NCI-H69 (cell line): ENCODE results near the gene EP300.
A peak's percentile ranks its signal among the peaks of the same experiment; 100 is the strongest.
"Not testable (repeated sequence)": the region's sequence is repeated elsewhere in the genome, so short reads cannot be mapped to it uniquely, and the experiment has no call there.

Experiments
- DNase-seq: peaks from one replicate; lab custom pipeline; 2025; lab: John Stamatoyannopoulos, UW

Gene EP300

DNA sequence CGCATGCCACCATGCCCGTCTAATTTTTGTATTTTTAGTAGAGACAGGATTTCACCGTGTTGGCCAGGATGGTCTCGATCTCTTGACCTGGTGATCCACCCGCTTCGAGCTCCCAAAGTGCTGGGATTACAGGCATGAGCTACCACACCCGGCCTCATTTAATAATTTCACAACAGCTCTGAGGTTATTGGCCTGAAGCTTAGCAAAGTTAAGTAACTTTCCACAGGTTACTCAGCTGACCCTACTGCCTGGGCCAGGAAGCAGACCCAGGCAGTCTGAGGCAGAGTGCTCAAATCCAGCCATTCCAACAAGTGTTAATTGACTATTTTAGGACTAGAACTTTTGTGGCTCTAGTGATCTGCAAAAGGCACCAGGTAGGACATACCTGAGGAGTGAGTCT, 60.5 kb downstream of the EP300 start:
- no peak for DNase-seq

DNA sequence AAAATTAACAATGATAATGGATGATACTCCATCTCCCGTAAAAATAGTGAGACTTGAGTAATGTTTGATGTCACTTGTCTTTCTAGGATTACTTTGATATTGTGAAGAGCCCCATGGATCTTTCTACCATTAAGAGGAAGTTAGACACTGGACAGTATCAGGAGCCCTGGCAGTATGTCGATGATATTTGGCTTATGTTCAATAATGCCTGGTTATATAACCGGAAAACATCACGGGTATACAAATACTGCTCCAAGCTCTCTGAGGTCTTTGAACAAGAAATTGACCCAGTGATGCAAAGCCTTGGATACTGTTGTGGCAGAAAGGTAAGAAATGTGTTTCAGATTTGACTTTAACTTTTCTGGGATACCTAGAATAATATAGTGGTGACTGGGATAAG, 64.7 kb downstream of the EP300 start:
- no peak for DNase-seq

GRCh38 chr22:41169157-41169556, 76.8 kb downstream of the EP300 start:
- DNase-seq, result no peak

DNA sequence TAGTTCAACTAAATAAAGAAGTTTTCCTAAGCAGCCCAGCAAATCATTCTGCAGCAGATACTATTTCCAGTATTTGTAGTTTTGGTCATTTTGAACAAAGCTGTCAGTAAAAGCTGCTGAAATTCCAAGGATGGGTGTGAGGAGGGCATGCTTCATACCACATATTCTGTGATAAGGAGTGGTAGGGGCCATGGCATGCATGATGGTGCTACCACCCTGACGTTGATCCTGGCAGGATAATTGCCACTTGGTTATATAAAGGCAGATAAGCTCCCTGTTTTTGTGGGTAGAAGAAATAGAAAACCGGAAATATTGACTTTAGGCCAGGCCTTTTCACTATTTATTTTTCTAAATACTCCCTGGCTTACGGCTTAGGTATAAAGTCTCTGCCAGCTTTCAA, 79.6 kb downstream of the EP300 start:
- no peak for DNase-seq

DNA sequence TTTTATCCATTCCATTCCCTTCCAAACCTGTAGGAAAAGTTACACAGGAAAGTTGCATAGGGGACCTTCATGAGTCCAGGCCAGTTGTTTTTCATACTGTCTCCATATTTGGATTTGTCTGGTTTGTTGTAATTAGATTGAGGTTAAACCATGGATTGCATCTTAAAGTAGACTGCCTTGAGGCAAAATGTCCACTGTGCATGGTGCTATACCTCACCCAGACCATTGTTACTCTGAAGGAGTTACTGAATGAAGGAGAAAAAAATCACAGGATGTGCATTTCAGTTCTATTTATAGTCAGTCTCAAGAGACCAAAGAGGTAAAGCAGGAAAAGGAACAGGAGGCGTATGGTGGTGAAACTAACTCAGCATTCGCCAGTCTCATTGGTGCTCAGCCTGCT, 83.2 kb downstream of the EP300 start:
- peak; percentile 29 for DNase-seq

- DNase-seq, result no peak
These were observed 84.7 kb downstream of the EP300 start for GRCh38 chr22:41177040-41177621.

GRCh38 chr22:41177622-41178424, 85.4 kb downstream of the EP300 start:
- no peak for DNase-seq

- no peak for DNase-seq
These were observed 86.1 kb downstream of the EP300 start for GRCh38 chr22:41178425-41178975.

GRCh38 chr22:41180362-41180761, 88.0 kb downstream of the EP300 start:
- DNase-seq, result not testable (repeated sequence)

GRCh38 chr22:41180926-41181325, 88.5 kb downstream of the EP300 start:
- DNase-seq, result no peak

DNA sequence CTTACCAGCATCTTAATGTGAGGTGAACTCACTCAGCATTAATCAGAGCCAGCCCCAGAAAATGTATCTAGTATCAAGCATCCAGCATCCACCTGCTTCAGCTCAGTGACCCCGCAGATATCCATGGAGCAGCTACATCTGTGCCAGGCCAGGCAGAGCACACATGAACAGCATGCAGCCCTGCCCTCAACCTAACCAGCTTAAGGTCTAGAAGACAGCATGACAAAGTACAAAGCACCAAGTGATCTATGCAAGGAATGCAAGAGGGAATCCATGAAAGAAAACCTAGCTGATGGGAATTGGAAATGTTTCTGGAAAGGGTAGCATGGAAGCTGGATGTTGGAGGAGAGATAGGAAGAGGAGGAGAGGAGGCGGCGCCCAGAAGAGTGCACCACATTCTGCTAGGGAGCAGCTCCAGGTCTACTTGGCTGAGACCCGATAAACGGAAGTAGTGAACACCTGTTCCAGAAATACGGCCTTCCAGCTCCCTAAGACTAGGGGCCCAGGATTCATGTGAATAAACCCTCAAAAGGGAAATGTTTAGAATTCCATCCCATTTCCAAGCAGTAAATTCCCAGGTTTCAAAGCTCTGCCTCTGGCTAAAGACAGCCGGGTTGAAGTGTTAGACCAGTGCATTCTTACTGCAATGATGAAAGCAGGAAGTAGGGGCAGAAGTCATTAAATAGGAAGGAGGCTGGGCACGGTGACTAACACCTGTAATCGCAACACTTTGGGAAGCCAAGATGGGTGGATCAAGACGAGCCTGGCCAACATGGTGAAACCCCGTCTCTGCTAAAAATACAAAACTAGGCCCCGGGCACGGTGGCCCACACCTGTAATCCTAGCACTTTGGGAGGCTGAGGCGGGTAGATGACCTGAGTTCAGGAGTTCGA, 89.2 kb downstream of the EP300 start:
- no peak for DNase-seq

GRCh38 chr22:41184679-41185078, 92.3 kb downstream of the EP300 start:
- no peak for DNase-seq

- no peak for DNase-seq
These were observed 99.1 kb downstream of the EP300 start for GRCh38 chr22:41191467-41191866.

DNA sequence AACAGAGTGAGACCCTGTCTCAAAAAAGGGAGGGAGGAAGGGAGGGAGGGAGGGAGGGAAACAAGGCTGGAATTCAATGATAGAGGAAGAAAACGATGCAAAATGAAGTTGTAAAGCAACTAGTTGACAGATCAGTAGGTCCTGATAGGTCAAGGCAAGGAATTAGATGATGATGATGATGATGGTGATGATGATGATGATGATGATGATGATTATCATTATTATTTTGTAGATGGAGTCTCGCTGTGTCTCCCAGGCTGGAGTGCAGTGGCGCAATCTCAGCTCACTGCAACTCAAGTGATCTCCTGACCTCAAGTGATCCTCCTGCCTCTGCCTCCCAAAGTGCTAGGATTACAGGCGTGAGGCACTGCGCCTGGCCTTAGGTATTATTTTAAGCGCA, 101.4 kb downstream of the EP300 start:
- DNase-seq, result no peak

- peak; percentile 93 for DNase-seq
These were observed 104.9 kb downstream of the EP300 start for GRCh38 chr22:41197038-41197972.

DNA sequence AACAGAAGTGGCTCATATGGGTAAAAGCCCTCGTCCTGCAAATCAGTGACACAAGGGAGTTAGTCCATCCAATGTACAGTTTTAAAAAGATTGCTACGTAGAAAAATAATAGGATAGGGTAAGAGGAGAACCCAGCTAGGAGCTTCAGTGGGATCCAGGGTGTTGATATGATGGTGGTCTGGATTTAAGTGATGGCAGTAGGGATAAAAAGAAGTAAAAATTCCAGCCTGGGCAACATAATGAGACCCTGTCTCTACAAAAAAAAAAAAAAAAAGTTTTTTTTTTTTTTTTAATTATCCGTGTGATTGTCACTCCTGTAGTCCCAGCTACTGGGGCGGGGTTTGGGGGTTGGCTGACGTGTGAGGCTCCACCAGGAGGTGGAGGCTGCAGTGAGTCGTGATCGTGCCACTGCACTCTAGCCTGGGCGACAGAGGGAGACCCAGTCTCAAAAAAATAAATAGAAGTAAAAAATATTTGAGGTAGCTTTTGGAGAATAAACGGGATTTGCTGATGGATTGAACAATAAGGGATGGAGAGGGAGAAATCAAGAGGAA, 105.7 kb downstream of the EP300 start:
- DNase-seq, result peak; percentile 50

DNA sequence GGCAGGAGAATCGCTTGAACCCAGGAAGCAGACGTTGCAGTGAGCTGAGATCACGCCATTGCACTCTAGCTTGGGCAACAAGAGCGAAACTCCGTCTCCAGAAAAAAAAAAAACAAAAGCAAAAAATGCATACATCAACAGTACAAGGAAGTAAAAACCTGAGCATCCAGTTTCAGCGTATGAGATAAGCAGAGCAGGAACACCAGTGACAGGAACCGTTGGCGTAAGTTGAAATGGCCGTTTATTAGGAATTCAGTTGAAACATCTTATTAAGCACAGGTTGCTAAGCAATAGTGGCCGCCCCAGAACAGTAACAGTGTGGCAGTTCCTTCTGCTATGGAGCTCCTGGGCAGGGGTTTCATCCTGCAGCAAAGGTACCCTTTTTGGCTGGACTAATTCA, 108.7 kb downstream of the EP300 start:
- peak; percentile 29 for DNase-seq

- DNase-seq, result no peak
These were observed 110.7 kb downstream of the EP300 start for GRCh38 chr22:41203118-41203517.

- no peak for DNase-seq
These were observed 111.7 kb downstream of the EP300 start for GRCh38 chr22:41204066-41204465.

DNA sequence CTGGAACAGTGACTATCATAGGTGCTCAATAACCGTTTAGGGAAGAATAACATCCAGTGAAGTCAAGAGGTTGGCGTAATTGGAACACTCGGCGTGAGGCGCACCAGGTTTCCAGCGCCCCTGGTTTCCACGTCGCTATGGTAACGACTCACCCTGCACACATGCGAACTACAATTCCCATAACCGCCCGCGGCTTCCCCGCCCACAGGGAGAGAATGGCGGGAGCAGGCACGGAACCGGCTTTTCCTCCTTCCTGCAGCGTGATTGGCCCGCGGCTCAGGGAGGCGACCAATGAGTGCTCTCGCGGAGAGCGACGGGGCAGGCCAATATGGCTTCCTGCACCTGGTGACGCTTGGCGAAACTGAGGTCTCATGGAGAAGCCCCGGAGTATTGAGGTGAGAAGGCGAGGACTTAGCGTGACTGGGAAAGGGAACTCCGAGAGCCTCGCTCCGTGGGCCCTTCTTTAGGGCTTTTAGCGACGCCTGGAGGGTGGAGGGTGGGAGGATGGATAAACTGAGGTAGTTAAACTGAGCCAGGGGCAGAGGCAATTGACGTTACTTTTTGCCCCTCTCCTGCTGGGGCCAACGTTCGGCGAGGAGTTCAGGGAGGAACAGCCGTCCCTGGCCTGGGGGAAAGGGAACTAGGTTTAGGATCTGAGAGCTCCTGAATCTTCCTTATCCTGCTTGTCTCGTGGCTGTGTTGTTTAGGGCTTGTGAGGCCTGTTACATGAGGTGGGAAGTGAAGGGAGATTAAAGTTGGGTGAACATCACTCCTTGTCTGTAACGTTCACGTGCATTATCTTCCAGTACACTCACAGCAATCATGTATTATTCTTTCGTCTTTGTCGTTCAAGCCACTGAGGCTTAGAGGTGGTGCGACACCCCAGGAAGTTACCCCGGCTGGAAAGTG, 112.9 kb downstream of the EP300 start, which contains the start of gene L3MBTL2:
L3MBTL2 (plus strand) TSS at position 321 of the 909 bp plus-strand sequence; CDS start at position 372, 51 bp downstream.
- DNase-seq, result peak; percentile 99
